Loucy (cell line): ENCODE data around the gene ANKRD10.

Experiments used
- EZH2phosphoT487 ChIP-seq: fragments of 200-600 bp; IDR thresholded peaks from 2 replicates; pipeline ENCODE4 v1.6.1; 2018; ENCODE audit warnings: antibody characterized with exemption, mild to moderate bottlenecking, moderate library complexity, borderline replicate concordance
- TF ChIP-seq, protein P1 (sequence below): fragments of 200-600 bp; sonication (generic); conservative IDR thresholded peaks from 2 replicates; pipeline ENCODE4 v1.5.1; 2014; ENCODE audit warnings: mild to moderate bottlenecking, antibody characterized with exemption, low read length

DNA sequence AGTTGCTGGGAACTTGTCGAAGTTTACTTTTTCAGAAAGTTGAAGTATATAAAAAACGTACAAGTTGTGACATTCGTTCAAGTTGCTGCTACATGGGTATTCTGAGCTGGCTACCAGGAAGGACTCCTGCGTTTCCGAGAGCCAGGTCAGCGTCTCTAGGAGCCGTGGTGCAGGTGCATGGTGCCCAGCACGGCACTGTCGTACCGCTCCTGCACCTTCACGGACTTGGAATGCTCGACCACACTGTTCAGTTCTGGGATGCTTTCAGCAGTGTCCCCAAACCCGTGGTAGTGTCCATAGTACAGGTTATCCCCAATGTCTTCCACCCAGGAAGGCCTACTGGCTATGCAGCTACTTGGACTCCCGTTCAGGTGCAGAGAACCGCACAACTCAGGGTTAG is 35.4 kb downstream of the ANKRD10 start:
- TF ChIP-seq, protein P1, sequence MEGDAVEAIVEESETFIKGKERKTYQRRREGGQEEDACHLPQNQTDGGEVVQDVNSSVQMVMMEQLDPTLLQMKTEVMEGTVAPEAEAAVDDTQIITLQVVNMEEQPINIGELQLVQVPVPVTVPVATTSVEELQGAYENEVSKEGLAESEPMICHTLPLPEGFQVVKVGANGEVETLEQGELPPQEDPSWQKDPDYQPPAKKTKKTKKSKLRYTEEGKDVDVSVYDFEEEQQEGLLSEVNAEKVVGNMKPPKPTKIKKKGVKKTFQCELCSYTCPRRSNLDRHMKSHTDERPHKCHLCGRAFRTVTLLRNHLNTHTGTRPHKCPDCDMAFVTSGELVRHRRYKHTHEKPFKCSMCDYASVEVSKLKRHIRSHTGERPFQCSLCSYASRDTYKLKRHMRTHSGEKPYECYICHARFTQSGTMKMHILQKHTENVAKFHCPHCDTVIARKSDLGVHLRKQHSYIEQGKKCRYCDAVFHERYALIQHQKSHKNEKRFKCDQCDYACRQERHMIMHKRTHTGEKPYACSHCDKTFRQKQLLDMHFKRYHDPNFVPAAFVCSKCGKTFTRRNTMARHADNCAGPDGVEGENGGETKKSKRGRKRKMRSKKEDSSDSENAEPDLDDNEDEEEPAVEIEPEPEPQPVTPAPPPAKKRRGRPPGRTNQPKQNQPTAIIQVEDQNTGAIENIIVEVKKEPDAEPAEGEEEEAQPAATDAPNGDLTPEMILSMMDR = no peak
- no peak for TF ChIP-seq EZH2phosphoT487
